ENCODE results near the gene RASSF3. TPM values are rescaled to one million over a fixed set of nuclear protein-coding genes. Genes with fewer than 3 reads are reported as not detected.

RASSF3 gene
- total and polyA plus RNA-seq, 2 donors from 2014 or later: 8.2 to 35.6 TPM

DNA sequence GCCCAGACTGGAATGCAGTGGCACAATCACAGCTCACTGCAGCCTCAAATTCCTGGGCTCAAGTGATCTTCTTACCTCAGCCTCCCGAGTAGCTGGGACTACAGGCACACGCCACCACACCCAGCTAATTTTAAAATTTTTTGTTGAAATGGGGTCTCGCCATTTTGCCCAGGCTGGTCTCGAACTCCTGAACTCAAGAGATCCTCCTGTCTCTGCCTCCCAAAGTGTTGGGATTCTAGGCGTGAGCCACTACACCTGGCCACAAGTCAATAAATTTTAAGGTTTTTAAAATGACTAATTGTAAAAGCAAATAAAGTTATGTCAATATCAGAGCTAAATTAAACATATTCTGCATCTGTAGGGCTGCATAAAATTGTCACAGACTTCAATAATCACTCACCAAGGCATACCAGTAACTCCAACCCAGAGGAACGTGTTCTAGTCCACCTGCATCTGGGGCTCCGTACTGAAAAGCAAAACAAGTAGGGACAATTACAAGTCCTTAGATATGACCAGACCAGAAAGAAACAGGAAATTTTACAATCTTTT is 135.0 kb downstream of the RASSF3 start:
- TF ChIP-seq, protein P1, sequence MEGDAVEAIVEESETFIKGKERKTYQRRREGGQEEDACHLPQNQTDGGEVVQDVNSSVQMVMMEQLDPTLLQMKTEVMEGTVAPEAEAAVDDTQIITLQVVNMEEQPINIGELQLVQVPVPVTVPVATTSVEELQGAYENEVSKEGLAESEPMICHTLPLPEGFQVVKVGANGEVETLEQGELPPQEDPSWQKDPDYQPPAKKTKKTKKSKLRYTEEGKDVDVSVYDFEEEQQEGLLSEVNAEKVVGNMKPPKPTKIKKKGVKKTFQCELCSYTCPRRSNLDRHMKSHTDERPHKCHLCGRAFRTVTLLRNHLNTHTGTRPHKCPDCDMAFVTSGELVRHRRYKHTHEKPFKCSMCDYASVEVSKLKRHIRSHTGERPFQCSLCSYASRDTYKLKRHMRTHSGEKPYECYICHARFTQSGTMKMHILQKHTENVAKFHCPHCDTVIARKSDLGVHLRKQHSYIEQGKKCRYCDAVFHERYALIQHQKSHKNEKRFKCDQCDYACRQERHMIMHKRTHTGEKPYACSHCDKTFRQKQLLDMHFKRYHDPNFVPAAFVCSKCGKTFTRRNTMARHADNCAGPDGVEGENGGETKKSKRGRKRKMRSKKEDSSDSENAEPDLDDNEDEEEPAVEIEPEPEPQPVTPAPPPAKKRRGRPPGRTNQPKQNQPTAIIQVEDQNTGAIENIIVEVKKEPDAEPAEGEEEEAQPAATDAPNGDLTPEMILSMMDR (IDR thresholded peaks at IDR 0.05; ENCODE audit: borderline replicate concordance, extremely low read depth, insufficient read depth): no peak
- Histone ChIP-seq H3K4me1 (ENCODE audit: control insufficient read depth in 2 of 3, insufficient read depth in 2 of 3, low read depth in 1 of 3, low read length in 3 of 3) (no peaks in the 10 kb centered on the region), H3K4me3 (ENCODE audit: low read length in 3 of 3) (no peak overlapping the region), H3K9me3 (ENCODE audit: control insufficient read depth in 2 of 3, insufficient read depth in 1 of 3, low read length in 3 of 3) (no peaks in the 10 kb centered on the region), H3K27me3 (ENCODE audit: control insufficient read depth, insufficient read depth, low read length) (no peaks in the 10 kb centered on the region), H3K27ac (ENCODE audit: low read depth in 2 of 2, low read length in 2 of 2) (no peak overlapping the region), H3K9ac (ENCODE audit: low read length in 3 of 3) (no peak overlapping the region), H3K36me3 (ENCODE audit: control insufficient read depth in 2 of 3, insufficient read depth in 3 of 3, low read length in 3 of 3) (peaks cover 5 to 54% (median 35%) of the 10 kb centered on the region in 3 donors)
- intact Hi-C loops (cut with DNase I): no loop called here
- DNase-seq (no peak), FAIRE-seq (no peak)

- H3K27ac ChIP-seq (ENCODE audit: low read depth in 2 of 2, low read length in 2 of 2): no peak overlapping the region
- FAIRE-seq (no peak), DNase-seq (no peak)
- intact Hi-C loops (cut with DNase I): no loop called here
- H3K9ac ChIP-seq (ENCODE audit: low read length in 3 of 3): no peak overlapping the region
- H3K27me3 ChIP-seq (ENCODE audit: control insufficient read depth, insufficient read depth, low read length): no peaks in the 10 kb centered on the region
- no peaks in the 10 kb centered on the region for H3K4me1 ChIP-seq (ENCODE audit: control insufficient read depth in 2 of 3, insufficient read depth in 2 of 3, low read depth in 1 of 3, low read length in 3 of 3)
- TF ChIP-seq, protein P1 (IDR thresholded peaks at IDR 0.05; ENCODE audit: borderline replicate concordance, extremely low read depth, insufficient read depth): no peak
- H3K36me3 ChIP-seq (ENCODE audit: control insufficient read depth in 2 of 3, insufficient read depth in 3 of 3, low read length in 3 of 3): peaks cover 5 to 59% (median 35%) of the 10 kb centered on the region in 3 donors
- no peaks in the 10 kb centered on the region for H3K9me3 ChIP-seq (ENCODE audit: control insufficient read depth in 2 of 3, insufficient read depth in 1 of 3, low read length in 3 of 3)
- no peak overlapping the region for H3K4me3 ChIP-seq (ENCODE audit: low read length in 3 of 3)
Observed at GRCh38 chr12:64745980-64746379, 135.7 kb downstream of the RASSF3 start.

DNA sequence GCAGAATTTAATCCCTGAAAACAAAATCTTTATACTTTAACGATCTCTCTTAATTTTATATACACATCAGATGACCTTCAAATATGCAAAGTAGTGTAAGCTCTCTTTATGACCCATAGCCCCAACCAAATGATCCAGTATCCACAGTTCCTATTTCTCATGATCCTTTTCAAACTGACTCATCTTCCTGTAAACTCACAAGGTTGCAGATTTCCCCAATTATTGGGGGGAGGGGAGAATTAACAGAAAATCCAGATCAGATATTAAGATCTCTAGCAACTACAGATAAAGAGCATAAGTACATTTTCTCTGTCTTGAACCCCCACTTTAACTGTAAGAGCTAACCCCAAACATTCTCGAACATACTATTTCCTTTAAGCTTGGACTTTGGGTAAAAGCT is 136.4 kb downstream of the RASSF3 start:
- intact Hi-C loops (cut with DNase I): no loop called here
- FAIRE-seq (no peak), DNase-seq (no peak)
- H3K4me3 ChIP-seq (ENCODE audit: low read length in 3 of 3): no peak overlapping the region
- TF ChIP-seq, protein P1 (IDR thresholded peaks at IDR 0.05; ENCODE audit: borderline replicate concordance, extremely low read depth, insufficient read depth): no peak
- H3K27me3 ChIP-seq (ENCODE audit: control insufficient read depth, insufficient read depth, low read length): no peaks in the 10 kb centered on the region
- H3K4me1 ChIP-seq (ENCODE audit: control insufficient read depth in 2 of 3, insufficient read depth in 2 of 3, low read depth in 1 of 3, low read length in 3 of 3): no peaks in the 10 kb centered on the region
- H3K9me3 ChIP-seq (ENCODE audit: control insufficient read depth in 2 of 3, insufficient read depth in 1 of 3, low read length in 3 of 3): no peaks in the 10 kb centered on the region
- H3K36me3 ChIP-seq (ENCODE audit: control insufficient read depth in 2 of 3, insufficient read depth in 3 of 3, low read length in 3 of 3): peaks cover 5 to 54% (median 35%) of the 10 kb centered on the region in 3 donors
- no peak overlapping the region for H3K27ac ChIP-seq (ENCODE audit: low read depth in 2 of 2, low read length in 2 of 2)
- H3K9ac ChIP-seq (ENCODE audit: low read length in 3 of 3): no peak overlapping the region

Small RNA genes lying within 50 kb of the gene (microRNA-seq; reads per million reads assigned to microRNA genes)
- not detected for gene MIR548C
- not detected for gene MIR548Z

Other genes starting within 250 kb of the RASSF3 start
- gene C12orf56, start 219.7 kb upstream of the RASSF3 start, total RNA-seq: 1.5 TPM
- gene C12orf56, start 219.7 kb upstream of the RASSF3 start, polyA plus RNA-seq (ENCODE audit: insufficient read depth, low read depth, low replicate concordance): 5.2 TPM
- 55.0 TPM for gene XPOT, start 206.1 kb upstream of the RASSF3 start, total RNA-seq
- gene XPOT, start 206.1 kb upstream of the RASSF3 start, polyA plus RNA-seq (ENCODE audit: insufficient read depth, low read depth, low replicate concordance): 12.0 TPM
- 21.7 TPM for gene TBK1, start 158.4 kb upstream of the RASSF3 start, total RNA-seq
- gene TBK1, start 158.4 kb upstream of the RASSF3 start, polyA plus RNA-seq (ENCODE audit: insufficient read depth, low read depth, low replicate concordance): 9.7 TPM
- 215 TPM for gene GNS, start 148.9 kb downstream of the RASSF3 start, total RNA-seq
- gene GNS, start 148.9 kb downstream of the RASSF3 start, polyA plus RNA-seq (ENCODE audit: insufficient read depth, low read depth, low replicate concordance): 108 TPM
- gene TBC1D30, start 214.2 kb downstream of the RASSF3 start, total RNA-seq: 8.7 TPM
- gene TBC1D30, start 214.2 kb downstream of the RASSF3 start, polyA plus RNA-seq (ENCODE audit: insufficient read depth, low read depth, low replicate concordance): 4.2 TPM